HFF-Myc (cell line): ENCODE results near the gene SPTB.

Experiments
- DNase-seq: peaks from one replicate; pipeline ENCODE4 v3.0.0-alpha.2; 2011; ENCODE audit warnings: low read depth; ENCODE audit errors: extremely low read depth
- H3K4me3 ChIP-seq: replicated peaks from 2 replicates; pipeline ENCODE4 v1.5.1; 2011; ENCODE audit warnings: low read depth, mild to moderate bottlenecking, control low read depth, low read length
- TF ChIP-seq, protein P1 (sequence below): IDR thresholded peaks from 2 replicates; pipeline ENCODE4 v1.5.1; 2012; ENCODE audit warnings: mild to moderate bottlenecking, low read depth, low read length, control low read depth; ENCODE audit errors: missing control alignments

SPTB gene

DNA sequence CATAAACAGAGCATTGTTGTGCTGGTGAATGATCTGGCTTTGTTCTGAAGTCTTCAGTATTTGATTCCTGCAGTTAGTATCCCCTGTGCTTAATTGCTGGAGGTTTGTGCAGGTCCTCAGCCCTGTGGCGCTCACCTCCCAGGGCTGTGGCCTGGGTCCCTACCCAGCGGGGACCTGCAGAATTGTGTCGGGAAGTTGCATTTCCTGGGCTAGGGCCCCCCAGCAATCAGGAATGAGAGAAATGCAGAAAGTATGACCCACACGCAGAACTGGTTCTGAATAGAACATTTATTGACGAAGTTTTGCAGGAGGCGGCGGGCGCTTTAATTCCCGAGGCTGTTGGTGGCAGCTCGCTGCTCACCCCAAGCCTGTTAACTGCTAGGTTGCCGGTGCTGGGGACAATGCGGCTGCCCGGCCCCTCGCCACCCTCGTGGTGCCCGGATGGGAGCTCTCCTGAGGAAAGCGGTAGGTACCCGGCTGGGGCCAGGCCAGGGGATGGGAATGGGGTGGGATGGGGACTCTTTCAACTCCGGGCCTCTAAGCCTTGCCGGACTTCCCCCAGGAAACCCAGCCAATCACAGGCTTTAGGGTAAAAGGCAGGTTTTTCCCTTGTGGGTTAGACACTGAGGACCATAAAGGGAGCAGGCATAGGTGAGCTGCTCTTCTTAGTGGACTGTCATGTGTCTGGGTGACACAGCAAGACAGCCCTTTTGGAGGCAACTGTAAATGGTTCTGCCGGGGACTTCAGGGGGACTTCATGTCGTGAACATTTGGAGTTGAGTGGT lies 163.9 kb downstream of the SPTB start:
- H3K4me3 ChIP-seq = no peak overlapping the region
- no peak for DNase-seq
- TF ChIP-seq, protein P1, sequence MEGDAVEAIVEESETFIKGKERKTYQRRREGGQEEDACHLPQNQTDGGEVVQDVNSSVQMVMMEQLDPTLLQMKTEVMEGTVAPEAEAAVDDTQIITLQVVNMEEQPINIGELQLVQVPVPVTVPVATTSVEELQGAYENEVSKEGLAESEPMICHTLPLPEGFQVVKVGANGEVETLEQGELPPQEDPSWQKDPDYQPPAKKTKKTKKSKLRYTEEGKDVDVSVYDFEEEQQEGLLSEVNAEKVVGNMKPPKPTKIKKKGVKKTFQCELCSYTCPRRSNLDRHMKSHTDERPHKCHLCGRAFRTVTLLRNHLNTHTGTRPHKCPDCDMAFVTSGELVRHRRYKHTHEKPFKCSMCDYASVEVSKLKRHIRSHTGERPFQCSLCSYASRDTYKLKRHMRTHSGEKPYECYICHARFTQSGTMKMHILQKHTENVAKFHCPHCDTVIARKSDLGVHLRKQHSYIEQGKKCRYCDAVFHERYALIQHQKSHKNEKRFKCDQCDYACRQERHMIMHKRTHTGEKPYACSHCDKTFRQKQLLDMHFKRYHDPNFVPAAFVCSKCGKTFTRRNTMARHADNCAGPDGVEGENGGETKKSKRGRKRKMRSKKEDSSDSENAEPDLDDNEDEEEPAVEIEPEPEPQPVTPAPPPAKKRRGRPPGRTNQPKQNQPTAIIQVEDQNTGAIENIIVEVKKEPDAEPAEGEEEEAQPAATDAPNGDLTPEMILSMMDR = no peak

DNA sequence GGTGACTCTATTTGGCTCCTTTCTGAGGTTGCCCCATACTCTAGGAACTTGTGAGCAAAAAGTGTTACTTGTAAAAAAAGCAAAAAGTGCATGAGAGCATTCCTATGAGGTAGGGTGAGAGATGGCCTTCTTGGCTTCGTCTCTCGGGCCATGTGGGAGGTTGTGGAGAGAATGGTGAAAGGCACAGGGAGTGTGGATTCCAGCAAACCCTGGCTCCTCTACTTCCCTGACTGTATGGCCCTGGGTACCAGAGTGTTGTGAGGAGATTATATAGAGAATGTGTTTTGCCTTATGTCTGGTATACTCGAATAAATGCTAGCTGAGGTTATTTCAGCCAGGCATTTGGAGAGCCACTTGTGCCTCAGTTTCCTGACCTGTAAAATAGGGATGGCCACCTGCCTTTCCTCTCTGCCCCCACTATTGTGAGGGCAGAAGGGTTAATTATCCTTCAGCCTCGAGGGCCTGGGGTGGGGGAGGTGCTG lies 164.5 kb downstream of the SPTB start:
- TF ChIP-seq, protein P1 = no peak
- DNase-seq = no peak
- H3K4me3 ChIP-seq = no peak overlapping the region

DNA sequence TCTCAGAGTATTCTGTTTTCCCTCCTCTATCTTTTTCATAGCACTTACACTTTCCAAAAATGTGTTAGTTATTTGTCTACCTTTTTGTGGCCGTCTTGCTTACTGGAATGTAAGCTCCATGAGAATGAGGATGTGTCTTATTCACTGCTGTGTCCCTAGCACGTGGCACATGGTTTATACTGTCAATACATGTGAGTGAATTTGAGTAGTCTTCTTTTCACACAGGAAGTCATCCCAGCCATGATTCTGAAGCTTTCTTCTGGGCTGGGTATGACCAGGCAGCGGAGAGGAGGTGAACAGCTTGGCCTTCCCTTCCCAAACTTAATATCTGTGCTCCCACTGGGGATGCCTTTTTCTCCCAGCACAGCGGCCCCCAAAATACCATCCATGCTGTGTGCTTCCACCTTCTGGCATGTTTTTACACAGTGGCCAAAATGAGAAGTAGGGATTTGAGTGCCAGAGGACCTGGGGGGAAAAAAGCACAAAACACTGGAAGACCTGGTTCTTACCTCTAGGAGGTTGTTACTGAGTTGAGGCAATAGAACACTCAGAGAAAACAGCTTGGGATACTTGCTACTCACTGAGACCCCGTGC lies 165.2 kb downstream of the SPTB start:
- no peak for DNase-seq
- TF ChIP-seq, protein P1 = no peak
- H3K4me3 ChIP-seq = no peak overlapping the region

DNA sequence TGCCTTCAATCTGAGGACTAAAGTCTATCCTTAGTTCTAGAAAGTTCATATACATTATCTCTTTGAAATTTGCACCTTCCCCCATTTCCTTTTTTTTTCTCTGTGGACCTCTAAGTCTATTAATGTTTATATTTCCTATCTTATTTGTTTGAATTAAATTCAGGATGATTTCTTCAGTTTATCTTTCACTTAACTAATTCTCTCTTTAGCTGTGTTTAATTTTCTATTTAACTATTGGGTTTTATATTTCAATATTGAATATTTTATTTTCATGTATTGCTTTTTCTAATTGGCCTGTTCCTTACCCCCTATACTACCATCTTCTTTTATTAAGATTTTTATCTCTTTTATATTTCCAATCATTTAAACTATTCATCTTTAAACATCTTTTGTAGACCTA lies 166.0 kb downstream of the SPTB start:
- H3K4me3 ChIP-seq = no peak overlapping the region
- no peak for DNase-seq
- TF ChIP-seq, protein P1 = no peak

DNA sequence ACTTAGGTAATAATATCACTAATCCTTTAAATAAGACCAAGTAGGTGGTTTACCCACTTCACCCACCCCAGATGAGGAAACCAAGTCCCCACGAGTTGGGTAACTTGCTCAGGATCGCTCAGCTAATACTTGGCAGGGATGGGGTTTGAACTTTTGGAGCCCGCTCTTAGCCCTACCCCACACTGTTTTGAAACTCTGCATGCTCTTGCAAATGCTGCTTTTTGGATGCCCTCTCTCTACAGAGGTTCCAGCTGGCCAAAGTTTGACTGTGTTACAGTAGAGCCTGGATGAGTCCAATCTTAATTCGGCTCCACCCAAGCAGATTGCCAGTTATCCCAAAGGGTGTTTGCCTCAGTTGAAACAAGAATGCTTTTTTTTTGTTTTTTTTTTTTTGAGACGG lies 168.7 kb downstream of the SPTB start:
- TF ChIP-seq, protein P1 = no peak
- no peak for DNase-seq
- no peak overlapping the region for H3K4me3 ChIP-seq

DNA sequence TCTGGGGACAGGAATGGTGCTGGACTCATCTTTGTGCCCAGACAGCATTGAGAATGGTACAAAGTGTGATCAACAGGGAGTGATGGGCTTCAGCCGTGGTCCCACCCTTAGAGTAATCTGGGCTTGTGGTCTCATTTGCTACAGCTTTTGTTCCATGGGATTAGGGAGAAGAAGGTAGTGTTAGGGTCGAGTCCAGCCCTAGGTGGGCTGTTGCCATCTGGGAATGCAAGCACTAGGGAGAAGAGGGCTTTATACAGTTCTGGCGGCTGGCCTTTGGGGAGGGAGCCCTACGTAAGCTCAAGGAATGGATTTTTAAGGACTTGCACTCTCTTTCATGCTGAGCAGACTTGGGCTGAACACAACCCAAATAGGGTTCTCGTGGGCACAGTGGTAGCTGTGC lies 170.6 kb downstream of the SPTB start:
- TF ChIP-seq, protein P1 = no peak
- DNase-seq = no peak
- H3K4me3 ChIP-seq = no peak overlapping the region
